ENCODE data around the gene GAK.

Gene GAK

GRCh38 chr4:845836-846251, 86.3 kb downstream of the GAK start:
- no peak for DNase-seq

GRCh38 chr4:845233-845835, 86.8 kb downstream of the GAK start:
- DNase-seq: no peak

DNA sequence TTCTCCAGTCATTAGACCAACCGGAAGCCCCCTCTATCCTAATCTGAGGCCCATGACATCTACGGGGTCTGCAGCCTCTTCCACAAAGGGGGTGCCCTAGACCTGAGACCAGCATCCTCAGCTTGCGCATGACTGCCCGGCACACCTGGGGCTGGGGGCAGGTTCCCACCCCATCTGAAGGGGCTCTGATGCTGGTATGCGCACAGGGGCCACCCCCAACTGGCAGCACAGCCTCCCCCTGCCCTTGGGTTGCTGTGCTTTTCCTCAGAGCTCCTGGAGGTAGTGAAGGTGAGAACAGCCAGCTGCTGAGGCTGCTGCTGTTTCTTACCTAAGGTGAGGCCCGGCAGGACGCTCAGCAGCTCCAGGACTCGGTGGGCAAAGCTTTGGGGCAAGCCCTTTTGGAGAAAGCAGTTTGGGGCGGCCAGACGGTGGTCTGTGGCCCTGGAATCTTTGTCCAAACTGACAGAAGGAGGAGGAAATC, 87.3 kb downstream of the GAK start:
- DNase-seq: no peak

DNA sequence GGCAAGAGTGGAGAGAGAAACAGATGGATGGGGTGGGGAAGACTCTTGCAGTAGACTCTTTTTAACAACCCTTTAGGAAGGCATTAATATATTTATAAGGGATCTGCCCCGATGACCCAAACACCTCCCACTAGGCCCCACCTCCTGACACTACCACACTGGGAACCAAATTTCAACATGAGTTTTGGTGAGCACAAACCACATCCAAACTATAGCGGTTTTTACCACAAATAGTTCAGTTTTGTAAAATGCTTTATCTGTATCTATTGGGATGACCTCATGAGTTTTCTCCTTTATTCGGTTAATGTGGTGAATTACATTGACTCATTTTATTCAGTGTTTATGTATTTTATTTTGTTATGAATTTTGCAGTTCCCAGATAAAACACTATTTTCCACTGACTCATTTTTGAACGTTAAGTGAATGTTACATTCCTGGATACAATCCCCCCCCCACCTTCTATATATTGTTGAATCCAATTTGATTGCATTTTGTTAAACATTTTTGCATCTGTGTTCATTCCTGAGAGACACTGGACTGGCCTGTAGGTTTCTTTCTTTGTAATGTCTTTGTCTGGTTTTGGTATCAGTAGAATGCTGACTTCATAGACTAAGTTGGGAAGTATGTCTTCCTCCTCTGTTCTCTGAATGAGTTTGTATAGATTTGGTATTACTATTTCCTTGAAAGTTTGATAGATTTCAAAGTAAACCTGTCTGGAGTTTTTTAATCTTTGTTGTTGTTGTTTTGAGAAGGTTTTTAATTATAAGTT, 92.3 kb downstream of the GAK start:
- DNase-seq: no peak

DNA sequence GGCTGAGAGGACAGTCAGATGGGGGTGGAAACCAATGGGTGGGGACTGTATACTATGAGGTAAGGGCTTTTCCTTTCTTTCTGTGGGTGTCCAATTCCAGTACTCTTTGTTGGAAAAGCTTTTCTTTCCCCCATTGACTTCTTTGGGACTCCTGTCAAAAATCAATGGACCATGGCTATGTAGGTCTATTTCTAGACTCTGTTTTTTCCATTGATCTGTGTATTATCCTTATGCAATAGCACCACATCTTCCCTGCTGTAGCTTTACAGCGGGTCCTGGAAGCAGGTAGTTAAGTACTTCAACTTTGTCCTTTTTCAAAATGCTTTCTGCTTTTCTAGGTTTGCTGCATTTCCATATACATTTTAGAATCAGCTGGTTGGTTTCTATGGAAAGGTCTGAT, 94.3 kb downstream of the GAK start:
- no peak for DNase-seq

DNA sequence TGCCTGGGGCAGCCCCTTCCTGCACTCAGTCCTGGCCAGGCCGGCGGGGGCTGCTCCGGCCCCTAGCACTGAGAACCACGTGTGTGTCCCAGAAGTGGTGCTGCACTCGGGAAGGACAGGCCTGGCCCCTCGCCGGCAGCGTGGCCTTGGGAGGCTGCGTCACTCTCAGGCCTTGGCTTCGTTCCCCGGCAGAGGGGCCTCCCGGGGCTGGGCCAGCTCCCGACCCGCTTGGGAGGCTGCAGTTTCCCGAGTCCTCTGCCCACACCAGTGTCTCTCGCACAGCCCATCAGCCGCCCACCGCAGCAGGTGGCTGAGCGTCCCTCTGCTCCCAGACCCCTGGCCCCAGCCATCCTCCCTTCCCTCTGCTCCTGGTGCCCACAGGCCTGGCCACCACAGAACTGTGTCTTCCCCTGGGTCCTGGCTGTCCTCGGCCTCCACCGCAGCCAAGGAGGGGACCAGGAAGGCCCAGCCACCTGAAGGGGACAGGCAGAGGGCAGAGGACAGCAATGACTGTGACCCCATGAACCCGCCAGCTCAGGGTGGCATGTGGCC, 95.3 kb downstream of the GAK start:
- no peak for DNase-seq

DNA sequence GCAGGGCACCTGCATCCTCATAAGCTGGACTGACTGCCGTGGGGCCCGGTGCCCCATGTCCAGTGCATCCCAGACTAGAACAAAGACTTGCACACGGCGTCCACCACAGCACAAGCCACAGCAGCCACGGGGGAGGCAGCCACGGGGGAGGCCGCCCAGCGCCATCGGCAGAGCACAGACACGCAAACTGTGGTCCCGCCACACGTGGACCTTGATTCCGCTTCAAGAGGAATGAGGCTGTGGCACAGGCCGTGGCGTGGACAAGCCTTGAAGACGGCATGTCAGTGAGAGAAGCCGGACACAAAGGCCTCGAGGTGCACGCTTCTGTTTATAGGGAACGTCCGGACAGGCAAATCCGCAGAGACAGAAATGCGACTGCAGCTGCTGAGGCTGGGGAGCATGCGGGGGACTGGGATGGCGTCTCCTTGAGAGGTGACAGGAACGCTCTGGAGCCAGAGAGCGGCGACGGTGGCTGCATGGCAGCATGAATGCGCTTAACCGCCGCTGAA, 96.1 kb downstream of the GAK start:
- no peak for DNase-seq

- no peak for DNase-seq
These were observed 96.7 kb downstream of the GAK start for GRCh38 chr4:835148-836002.

GRCh38 chr4:834368-835147, 97.6 kb downstream of the GAK start:
- no peak for DNase-seq

GRCh38 chr4:833731-834367, 98.3 kb downstream of the GAK start:
- no peak for DNase-seq

GRCh38 chr4:833156-833555, 99.0 kb downstream of the GAK start:
- DNase-seq: no peak

DNA sequence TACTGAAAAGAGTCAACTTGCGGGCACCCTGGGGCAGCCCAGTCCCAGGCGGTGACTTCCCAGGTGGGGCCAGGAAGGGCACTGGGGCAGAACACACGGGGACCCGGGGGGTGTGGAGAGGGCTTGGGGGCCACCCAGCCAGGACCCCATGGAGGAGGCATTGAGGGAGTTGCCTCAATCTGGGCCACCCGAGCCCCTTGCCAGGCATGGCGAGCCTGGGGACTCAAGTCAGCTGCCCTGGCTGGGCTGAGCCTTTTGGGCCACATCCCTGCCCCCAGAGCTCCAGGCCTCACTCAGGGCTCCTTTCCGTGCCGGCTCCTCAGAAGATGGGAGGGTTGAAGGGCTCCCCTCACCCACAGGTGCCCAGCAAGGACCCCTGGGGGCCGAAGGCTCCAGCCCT, 99.6 kb downstream of the GAK start:
- no peak for DNase-seq

- no peak for DNase-seq
These were observed 100.0 kb downstream of the GAK start for GRCh38 chr4:832108-832507.

GRCh38 chr4:831483-831805, 100.7 kb downstream of the GAK start:
- no peak for DNase-seq

DNA sequence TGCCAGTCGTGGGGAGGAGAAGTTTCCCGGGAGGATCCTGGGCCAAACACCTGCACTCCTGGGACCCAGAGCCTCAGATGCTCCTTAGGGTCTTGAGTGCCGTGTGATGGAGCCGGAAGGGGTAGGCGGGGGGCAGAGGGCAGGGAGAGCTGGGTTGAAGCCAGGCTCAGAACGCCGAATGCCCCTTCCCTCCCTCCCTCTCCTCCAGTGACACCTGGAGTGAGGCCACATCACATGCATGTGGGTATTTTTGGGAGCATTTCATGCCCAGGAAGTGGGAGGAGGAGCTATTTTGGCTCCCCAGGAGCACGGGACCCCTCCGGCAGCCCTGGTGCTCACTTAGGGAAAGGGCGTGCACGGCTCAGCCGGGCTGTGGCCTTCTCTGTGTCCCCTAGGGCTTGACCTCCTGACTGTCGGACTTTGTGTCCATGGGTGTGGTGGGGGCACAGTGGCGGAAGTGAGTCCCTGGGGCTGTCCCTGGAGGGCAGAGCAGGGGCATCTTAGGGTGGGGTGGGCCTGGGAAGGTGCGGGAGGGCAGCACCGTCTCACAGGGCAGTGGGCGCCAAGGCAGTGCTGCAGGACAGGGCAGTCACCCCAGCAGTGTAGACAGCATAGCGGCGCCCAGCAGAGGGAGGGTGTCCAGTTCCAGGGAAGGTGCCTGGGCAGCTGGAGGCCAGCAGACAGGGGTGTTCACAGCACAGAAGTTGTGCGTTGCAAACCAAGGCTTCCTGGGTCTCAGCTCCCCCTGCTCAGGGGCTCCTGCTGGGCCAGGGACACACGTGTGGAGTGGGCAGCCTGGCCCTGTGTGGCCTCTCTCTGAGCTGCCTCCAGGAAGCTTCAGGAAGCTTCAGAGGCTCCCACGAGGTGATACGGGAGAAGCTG, 101.3 kb downstream of the GAK start:
- no peak for DNase-seq

DNA sequence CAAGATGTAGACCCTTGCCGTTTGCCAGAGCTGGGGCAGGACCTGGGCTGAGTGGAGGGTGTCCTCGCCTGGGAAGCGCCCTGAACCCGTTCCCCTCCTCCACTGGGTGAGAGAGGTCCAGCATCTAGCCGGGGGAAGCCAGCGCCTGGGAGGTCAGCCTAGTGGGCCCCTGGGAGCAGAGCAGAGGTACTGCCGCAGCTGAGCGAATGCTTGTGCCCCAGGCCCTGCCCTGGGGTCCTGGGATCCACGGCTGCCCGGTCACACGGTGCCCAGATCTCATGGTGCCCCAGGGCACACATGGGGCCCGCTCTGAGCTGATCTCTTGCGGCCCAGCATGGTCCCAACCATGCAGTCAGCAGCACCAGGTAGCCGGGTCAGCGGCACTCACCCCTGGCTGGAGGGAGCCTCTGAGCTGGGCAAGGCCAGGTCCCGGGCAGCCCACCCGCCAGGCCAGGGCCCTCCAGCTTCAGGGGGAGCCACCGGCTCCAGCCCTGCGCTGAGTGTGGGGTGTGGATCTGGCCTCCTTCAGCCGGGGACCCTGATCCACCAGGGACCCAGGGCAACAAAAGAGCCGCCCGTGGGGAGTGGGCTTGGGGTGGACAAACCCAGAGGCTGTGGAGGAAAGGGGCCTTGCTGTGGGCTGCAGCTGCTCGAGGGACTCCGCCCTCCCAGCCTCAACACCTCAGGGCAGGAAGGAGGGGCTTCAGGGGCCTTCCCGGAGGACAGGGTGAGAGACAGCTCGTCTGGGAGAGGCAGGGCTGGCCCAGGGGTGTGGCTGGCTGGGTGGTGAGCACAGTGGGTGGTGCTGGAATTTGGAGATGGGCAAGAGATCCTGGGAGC, 102.1 kb downstream of the GAK start:
- DNase-seq: no peak

DNA sequence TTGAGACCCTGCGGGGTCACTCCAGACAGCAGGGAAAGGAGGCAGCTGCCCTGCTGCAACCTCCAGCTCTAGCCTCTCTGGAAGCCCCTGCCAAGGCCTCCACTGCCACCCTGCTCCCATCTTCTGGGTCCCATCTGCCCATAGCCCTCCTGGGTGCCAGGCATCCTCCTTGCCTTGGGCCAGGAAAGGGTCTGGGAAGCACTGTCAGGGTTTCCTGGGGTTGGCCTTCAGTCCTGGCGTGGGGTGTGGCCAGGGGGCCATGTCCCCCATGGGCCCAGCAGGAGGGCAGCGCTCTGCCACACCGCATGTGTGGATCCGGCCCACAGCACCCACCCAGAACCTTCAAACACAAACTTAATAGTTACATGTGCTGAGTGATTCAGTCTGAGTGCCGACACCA, 102.8 kb downstream of the GAK start:
- DNase-seq: no peak

DNA sequence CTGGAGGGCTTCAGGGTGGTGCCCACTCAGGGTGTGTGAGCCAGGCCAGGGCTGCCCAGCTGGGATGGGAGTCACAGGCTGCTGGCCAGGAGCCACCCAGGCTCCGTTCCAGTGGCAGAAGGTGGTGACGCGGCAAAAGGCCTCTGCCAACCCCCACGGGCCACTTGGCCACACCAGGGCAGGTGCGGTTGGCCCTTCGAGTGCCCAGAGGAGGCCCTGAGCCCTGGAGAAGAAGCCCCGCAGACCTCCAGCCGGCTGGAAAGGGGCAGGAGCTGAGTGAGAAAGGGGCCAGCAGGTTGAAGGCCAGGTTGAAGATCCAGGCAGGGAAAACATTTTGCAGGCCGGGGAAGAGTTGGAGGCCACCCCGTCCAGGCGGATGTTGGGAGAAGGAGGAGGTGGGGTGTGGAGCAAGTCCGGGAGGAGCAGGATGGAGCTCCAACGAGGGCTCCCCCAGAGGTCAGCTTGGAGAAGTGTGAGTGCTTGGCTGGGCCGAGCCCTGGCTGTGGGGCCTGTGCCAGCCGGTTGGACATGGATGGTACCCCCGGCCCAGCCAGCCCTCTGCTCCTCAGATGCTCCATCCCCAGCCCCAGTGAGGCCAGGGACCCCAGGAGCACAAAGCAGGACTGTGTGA, 103.4 kb downstream of the GAK start:
- no peak for DNase-seq
